PC-3 (cell line): ENCODE data around the gene ENPP3. TPM values are rescaled to one million over a fixed set of nuclear protein-coding genes. Genes with fewer than 3 reads are reported as not detected.

Source experiments
- ATAC-seq: fragments of 200-7000 bp; cut with Tn5 transposase; 2 replicates; pipeline ENCODE4 v1.9.1; 2020; ENCODE audit warnings: mild to moderate bottlenecking, moderate library complexity
- BruUV-seq: library from RNA; stranded (reverse); fragments of 400-500 nt; replicated peaks from 2 replicates; lab custom pipeline; 2021; lab: Mats Ljungman, UMichigan
- CTCF ChIA-PET: fragments of 300-600 bp; sonication (Branson Sonifier 250); formaldehyde crosslinking; loops from one replicate; lab custom pipeline; 2022; ENCODE audit warnings: antibody characterized with exemption; lab: Charles Lee
- POLR2A ChIA-PET: fragments of 300-600 bp; sonication (Branson Sonifier 250); formaldehyde crosslinking; loops from one replicate; lab custom pipeline; 2022; ENCODE audit warnings: antibody characterized with exemption; ENCODE audit not compliant: unreplicated experiment; lab: Charles Lee
- DNase-seq: peaks from one replicate; pipeline ENCODE4 v3.0.0-alpha.2; 2015
- H2AFZ ChIP-seq: fragments of 300-600 bp; sonication (generic); 2 replicates; pipeline ENCODE4 v1.6.0; 2016; ENCODE audit warnings: antibody characterized with exemption, low read length
- H3F3A ChIP-seq: fragments of 300-600 bp; sonication (generic); one replicate; pipeline ENCODE4 v1.6.0; 2017; ENCODE audit warnings: antibody characterized with exemption, low read length, control low read depth, mild to moderate bottlenecking; ENCODE audit not compliant: unreplicated experiment
- H3K27ac ChIP-seq: fragments of 300-600 bp; sonication (generic); 2 replicates; pipeline ENCODE4 v1.5.1; 2016; ENCODE audit warnings: mild to moderate bottlenecking, low read length
- H3K27me3 ChIP-seq: fragments of 300-600 bp; sonication (generic); 2 replicates; pipeline ENCODE4 v1.6.1; 2016; ENCODE audit warnings: low read length, mixed read lengths
- H3K36me3 ChIP-seq: fragments of 300-600 bp; sonication (generic); 2 replicates; pipeline ENCODE4 v1.6.1; 2016; ENCODE audit warnings: low read depth, mixed run types, low read length, mixed read lengths
- H3K4me1 ChIP-seq: fragments of 300-600 bp; sonication (generic); 2 replicates; pipeline ENCODE4 v1.5.1; 2016; ENCODE audit warnings: low read length; ENCODE audit not compliant: insufficient read depth
- H3K4me2 ChIP-seq: fragments of 300-600 bp; sonication (generic); 2 replicates; pipeline ENCODE4 v1.6.0; 2016; ENCODE audit warnings: low read length
- H3K4me3 ChIP-seq: fragments of 300-600 bp; sonication (generic); 2 replicates; pipeline ENCODE4 v1.5.1; 2016; ENCODE audit warnings: mild to moderate bottlenecking, low read length, mixed read lengths
- H3K79me2 ChIP-seq: fragments of 300-600 bp; sonication (generic); 2 replicates; pipeline ENCODE4 v1.6.1; 2017; ENCODE audit warnings: low read length, mixed read lengths
- H3K9ac ChIP-seq: fragments of 300-600 bp; sonication (generic); 2 replicates; pipeline ENCODE4 v1.6.0; 2016; ENCODE audit warnings: mild to moderate bottlenecking, low read length
- H3K9me2 ChIP-seq: fragments of 300-600 bp; sonication (generic); replicated peaks from 2 replicates; pipeline ENCODE4 v1.6.1; 2016; ENCODE audit warnings: mixed run types, low read length, mixed read lengths
- H3K9me3 ChIP-seq: fragments of 300-600 bp; sonication (generic); 2 replicates; pipeline ENCODE4 v1.6.1; 2016; ENCODE audit warnings: low read length, mixed read lengths
- H4K20me1 ChIP-seq: fragments of 300-600 bp; sonication (generic); 2 replicates; pipeline ENCODE4 v1.6.1; 2016; ENCODE audit warnings: low read length, mixed read lengths
- EZH2 ChIP-seq: fragments of 300-600 bp; sonication (generic); IDR thresholded peaks from one replicate; pipeline ENCODE4 v1.6.1; 2017; ENCODE audit warnings: antibody characterized with exemption, mild to moderate bottlenecking, low read length; ENCODE audit not compliant: unreplicated experiment
- EZH2phosphoT487 ChIP-seq: fragments of 300-600 bp; sonication (generic); IDR thresholded peaks from 2 replicates; pipeline ENCODE4 v1.6.1; 2018; ENCODE audit warnings: mild to moderate bottlenecking, antibody characterized with exemption, low read length, borderline replicate concordance
- intact Hi-C: fragments of 100-400 bp; cut with micrococcal nuclease; formaldehyde crosslinking; loops from 2 replicates; pipeline ENCODE4 v1.9.0; 2023
- total RNA-seq: library from RNA; depleted of rRNA; stranded (reverse); fragments of >200 nt; gene quantifications from 2 replicates; pipeline ENCODE4 v1.2.3, GENCODE V29; 2014
- TF ChIP-seq, protein P1 (sequence below): fragments of 300-600 bp; sonication (generic); conservative IDR thresholded peaks from 2 replicates; pipeline ENCODE4 v1.5.1; 2017; ENCODE audit warnings: antibody characterized with exemption, low read depth, mild to moderate bottlenecking, low read length

ENPP3 gene
- total RNA-seq, 1 experiment from 2014 or later, result 0.18 TPM

DNA sequence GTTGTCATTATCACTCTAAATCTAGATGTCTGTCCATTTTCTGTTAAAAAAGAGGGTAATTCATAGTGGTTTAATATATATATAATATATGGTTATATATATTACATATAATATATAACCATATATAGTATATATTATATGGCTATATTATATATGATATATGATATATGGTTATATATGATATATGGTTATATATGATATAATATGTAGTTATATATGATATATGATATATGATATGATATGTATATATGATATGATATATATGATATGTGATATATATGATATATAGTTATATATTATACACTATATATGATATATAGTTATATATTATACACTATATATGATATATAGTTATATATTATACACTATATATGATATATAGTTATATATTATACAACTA is 55.5 kb downstream of the ENPP3 start:
- ChIA-PET CTCF (no interaction called here), POLR2A (no interaction called here)
- H3K9ac ChIP-seq, result no peak overlapping the region
- H3K4me2 ChIP-seq, result no peak overlapping the region
- H3K9me2 ChIP-seq, result no peaks in the 10 kb centered on the region
- H3K9me3 ChIP-seq, result no peaks in the 10 kb centered on the region
- intact Hi-C loops, result no loop called here
- DNase-seq (no peak), ATAC-seq (no peak)
- no peak overlapping the region for H3K4me3 ChIP-seq
- no peak overlapping the region for H3K27ac ChIP-seq
- BruUV-seq, result no TSS peak
- no peak overlapping the region for H2AFZ ChIP-seq
- no peaks in the 10 kb centered on the region for H3F3A ChIP-seq
- no peaks in the 10 kb centered on the region for H3K79me2 ChIP-seq
- no peaks in the 10 kb centered on the region for H4K20me1 ChIP-seq
- H3K27me3 ChIP-seq, result no peaks in the 10 kb centered on the region
- no peaks in the 10 kb centered on the region for H3K36me3 ChIP-seq
- TF ChIP-seq EZH2phosphoT487 (no peak), EZH2 (no peak)
- TF ChIP-seq, protein P1, sequence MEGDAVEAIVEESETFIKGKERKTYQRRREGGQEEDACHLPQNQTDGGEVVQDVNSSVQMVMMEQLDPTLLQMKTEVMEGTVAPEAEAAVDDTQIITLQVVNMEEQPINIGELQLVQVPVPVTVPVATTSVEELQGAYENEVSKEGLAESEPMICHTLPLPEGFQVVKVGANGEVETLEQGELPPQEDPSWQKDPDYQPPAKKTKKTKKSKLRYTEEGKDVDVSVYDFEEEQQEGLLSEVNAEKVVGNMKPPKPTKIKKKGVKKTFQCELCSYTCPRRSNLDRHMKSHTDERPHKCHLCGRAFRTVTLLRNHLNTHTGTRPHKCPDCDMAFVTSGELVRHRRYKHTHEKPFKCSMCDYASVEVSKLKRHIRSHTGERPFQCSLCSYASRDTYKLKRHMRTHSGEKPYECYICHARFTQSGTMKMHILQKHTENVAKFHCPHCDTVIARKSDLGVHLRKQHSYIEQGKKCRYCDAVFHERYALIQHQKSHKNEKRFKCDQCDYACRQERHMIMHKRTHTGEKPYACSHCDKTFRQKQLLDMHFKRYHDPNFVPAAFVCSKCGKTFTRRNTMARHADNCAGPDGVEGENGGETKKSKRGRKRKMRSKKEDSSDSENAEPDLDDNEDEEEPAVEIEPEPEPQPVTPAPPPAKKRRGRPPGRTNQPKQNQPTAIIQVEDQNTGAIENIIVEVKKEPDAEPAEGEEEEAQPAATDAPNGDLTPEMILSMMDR, result no peak
- H3K4me1 ChIP-seq, result no peaks in the 10 kb centered on the region

DNA sequence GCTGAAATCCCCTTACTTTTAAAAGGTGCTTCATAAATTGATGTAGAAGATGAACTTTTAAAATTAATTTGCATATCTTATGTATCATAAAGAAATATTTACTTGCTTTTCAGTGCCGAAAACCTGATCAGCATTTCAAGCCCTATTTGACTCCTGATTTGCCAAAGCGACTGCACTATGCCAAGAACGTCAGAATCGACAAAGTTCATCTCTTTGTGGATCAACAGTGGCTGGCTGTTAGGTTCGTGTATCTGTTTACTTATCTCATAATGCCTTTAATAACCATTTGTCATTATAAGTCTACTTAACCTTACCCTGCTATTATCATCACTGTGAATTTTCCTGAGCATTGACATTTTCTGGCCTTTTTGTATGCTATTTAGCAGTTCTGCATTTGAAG is 56.3 kb downstream of the ENPP3 start:
- H4K20me1 ChIP-seq, result no peaks in the 10 kb centered on the region
- CTCF ChIA-PET, result no interaction called here
- TF ChIP-seq, protein P1, result no peak
- TF ChIP-seq EZH2 (no peak), EZH2phosphoT487 (no peak)
- no peaks in the 10 kb centered on the region for H3K4me1 ChIP-seq
- H3K4me3 ChIP-seq, result no peak overlapping the region
- ATAC-seq (no peak), DNase-seq (no peak)
- no peak overlapping the region for H3K27ac ChIP-seq
- no peak overlapping the region for H2AFZ ChIP-seq
- H3K9me3 ChIP-seq, result no peaks in the 10 kb centered on the region
- no peaks in the 10 kb centered on the region for H3K36me3 ChIP-seq
- intact Hi-C loops, result loop anchor here (1.0 kb wide), 1 partner anchor 217 kb away; no protein-coding TSS in a partner anchor
- no peaks in the 10 kb centered on the region for H3F3A ChIP-seq
- H3K4me2 ChIP-seq, result no peak overlapping the region
- no TSS peak for BruUV-seq
- H3K79me2 ChIP-seq, result no peaks in the 10 kb centered on the region
- H3K9ac ChIP-seq, result no peak overlapping the region
- H3K27me3 ChIP-seq, result no peaks in the 10 kb centered on the region
- H3K9me2 ChIP-seq, result no peaks in the 10 kb centered on the region
- POLR2A ChIA-PET, result no interaction called here

DNA sequence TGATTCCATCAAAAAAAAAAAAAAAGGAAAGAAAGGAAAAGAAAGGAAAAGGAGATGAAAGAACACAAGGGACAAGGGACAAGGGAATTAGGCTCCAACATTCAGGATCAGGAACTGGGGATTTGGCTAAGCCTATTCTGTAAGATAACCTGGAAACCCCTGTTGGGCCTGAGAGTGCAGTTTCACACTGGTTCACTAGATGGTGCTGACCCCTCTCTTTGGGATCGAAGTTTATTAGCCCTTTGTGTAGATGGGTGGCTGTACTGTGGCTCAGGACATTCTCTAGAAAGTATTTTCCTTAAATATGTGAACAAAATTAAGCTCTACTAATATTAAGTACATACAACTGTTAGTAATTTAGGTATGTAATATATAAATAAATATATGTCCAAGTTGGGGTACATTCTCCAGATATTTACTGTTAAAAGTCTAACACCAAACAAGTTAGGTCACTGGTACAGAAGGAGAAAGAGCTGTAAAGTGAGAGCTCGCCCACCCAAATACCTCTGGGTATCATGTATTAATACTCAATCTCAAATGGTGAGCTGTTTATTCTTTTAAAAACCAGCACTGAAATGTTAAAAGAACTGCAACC is 57.8 kb downstream of the ENPP3 start:
- H2AFZ ChIP-seq, result no peak overlapping the region
- no peak overlapping the region for H3K4me3 ChIP-seq
- intact Hi-C loops, result no loop called here
- no peak overlapping the region for H3K9ac ChIP-seq
- no peak overlapping the region for H3K27ac ChIP-seq
- no peaks in the 10 kb centered on the region for H3K36me3 ChIP-seq
- H3K27me3 ChIP-seq, result no peaks in the 10 kb centered on the region
- BruUV-seq, result no TSS peak
- H3K4me1 ChIP-seq, result no peaks in the 10 kb centered on the region
- no peaks in the 10 kb centered on the region for H3K79me2 ChIP-seq
- ATAC-seq (peak; percentile 85), DNase-seq (peak; percentile 77)
- H3F3A ChIP-seq, result no peaks in the 10 kb centered on the region
- ChIA-PET POLR2A (no interaction called here), CTCF (interaction anchor here (0.5 to 1.4 kb wide), 4 partner anchors 37 to 215 kb away, joined by 3 to 4 read pairs (median 4); no protein-coding TSS in a partner anchor)
- H3K9me2 ChIP-seq, result no peaks in the 10 kb centered on the region
- H4K20me1 ChIP-seq, result no peaks in the 10 kb centered on the region
- no peaks in the 10 kb centered on the region for H3K9me3 ChIP-seq
- H3K4me2 ChIP-seq, result no peak overlapping the region
- TF ChIP-seq, protein P1, result peak; percentile 78
- no peak for TF ChIP-seq EZH2
